B cell (primary cell): ENCODE data around the gene NUCKS1. TPM values are rescaled to one million over a fixed set of nuclear protein-coding genes. Genes with fewer than 3 reads are reported as not detected.
A peak's percentile ranks its signal among the peaks of the same experiment; 100 is the strongest.

Source experiments
- ATAC-seq: fragments of 200-7000 bp; cut with Tn5 transposase; one replicate; pipeline ENCODE4 v1.10.0; 2021; ENCODE audit warnings: low read depth, mild to moderate bottlenecking, moderate number of reproducible peaks, moderate library complexity
- CTCF ChIA-PET: fragments of 350-600 bp; sonication (Branson Sonifier 250); formaldehyde crosslinking; loops from one replicate; lab custom pipeline; 2021; ENCODE audit warnings: antibody characterized with exemption, inconsistent platforms; lab: Charles Lee
- POLR2A ChIA-PET: fragments of 350-600 bp; sonication (Branson Sonifier 250); formaldehyde crosslinking; loops from one replicate; lab custom pipeline; 2021; ENCODE audit warnings: antibody characterized with exemption; lab: Charles Lee
- DNase-seq: peaks from one replicate; pipeline ENCODE4 v3.0.0; 2013
- H2AFZ ChIP-seq: 2 replicates; pipeline ENCODE4 v1.6.1; 2012; ENCODE audit warnings: mild to moderate bottlenecking, low read depth, low read length; ENCODE audit not compliant: insufficient read depth, poor library complexity, severe bottlenecking
- H3K27ac ChIP-seq, 2 donors: 1 replicate in 1 of 2; 2 replicates in 1 of 2; pipeline ENCODE4 v1.5.1; 2012 to 2013; ENCODE audit warnings: low read length in 2 of 2, mild to moderate bottlenecking in 2 of 2, moderate library complexity in 1 of 2
- H3K27me3 ChIP-seq, 4 experiments: fragments of 200-600 bp in 1 of 4; sonication (generic) in 1 of 4; replicated peaks in 1 of 4; 1 replicate in 2 of 4; 2 replicates in 2 of 4; pipeline versions ENCODE4 v1.6.1 to v1.7.0; 2013 to 2016; ENCODE audit warnings: low read length in 3 of 4, mild to moderate bottlenecking in 2 of 4, mixed read lengths in 1 of 4, moderate library complexity in 1 of 4; ENCODE audit not compliant: insufficient read depth in 4 of 4, control insufficient read depth in 3 of 4; ENCODE audit errors: control extremely low read depth in 1 of 4
- H3K36me3 ChIP-seq, 2 experiments: replicated peaks in 1 of 2; 1 replicate in 1 of 2; 2 replicates in 1 of 2; pipeline versions ENCODE4 v1.6.1 to v1.7.1; 2013; ENCODE audit warnings: low read length in 1 of 2; ENCODE audit not compliant: insufficient read depth in 2 of 2, control insufficient read depth in 1 of 2; ENCODE audit errors: control extremely low read depth in 1 of 2, extremely low read depth in 1 of 2
- H3K4me1 ChIP-seq, 2 donors: fragments of 200-600 bp in 1 of 2; sonication (generic) in 1 of 2; 1 replicate in 1 of 2; 2 replicates in 1 of 2; pipeline versions ENCODE4 v1.5.1 to v1.6.1; 2013 to 2017; ENCODE audit warnings: low read length in 2 of 2; ENCODE audit not compliant: control insufficient read depth in 2 of 2, insufficient read depth in 2 of 2
- H3K4me2 ChIP-seq: replicated peaks from 2 replicates; pipeline ENCODE3; 2012; ENCODE audit warnings: mild to moderate bottlenecking, low read depth, low read length; ENCODE audit not compliant: poor library complexity, severe bottlenecking
- H3K4me3 ChIP-seq, 5 experiments: fragments of 200-600 bp in 1 of 5; sonication (generic) in 1 of 5; 1 replicate in 3 of 5; 2 replicates in 2 of 5; pipeline versions ENCODE4 v1.5.1 to v1.7.0; 2011 to 2016; ENCODE audit warnings: low read length in 4 of 5, mild to moderate bottlenecking in 4 of 5, low read depth in 2 of 5, control low read depth in 1 of 5, moderate library complexity in 1 of 5; ENCODE audit not compliant: insufficient read depth in 1 of 5; ENCODE audit errors: control extremely low read depth in 1 of 5, extremely low read depth in 1 of 5
- H3K79me2 ChIP-seq: fragments of 200-600 bp; sonication (generic); one replicate; pipeline ENCODE4 v1.6.0; 2016; ENCODE audit warnings: low read length; ENCODE audit not compliant: control insufficient read depth, insufficient read depth
- H3K9ac ChIP-seq: fragments of 200-600 bp; sonication (generic); 2 replicates; pipeline ENCODE4 v1.6.1; 2017; ENCODE audit warnings: mild to moderate bottlenecking, low read length, moderate library complexity
- H3K9me3 ChIP-seq, 3 donors: one replicate each; pipeline versions ENCODE4 v1.6.1 to v1.7.1; 2013; ENCODE audit warnings: low read length in 2 of 3; ENCODE audit not compliant: control insufficient read depth in 2 of 3, insufficient read depth in 1 of 3; ENCODE audit errors: control extremely low read depth in 1 of 3
- H4K20me1 ChIP-seq: 2 replicates; pipeline ENCODE4 v1.6.0; 2012; ENCODE audit warnings: mild to moderate bottlenecking, low read length; ENCODE audit not compliant: insufficient read depth, control insufficient read depth, poor library complexity, severe bottlenecking
- H3K27ac Mint-ChIP-seq: one replicate; pipeline ENCODE4 v1.8.0; 2021; ENCODE audit warnings: mixed read lengths
- H3K27me3 Mint-ChIP-seq: one replicate; pipeline ENCODE4 v1.8.0; 2021; ENCODE audit warnings: mixed read lengths
- H3K4me1 Mint-ChIP-seq: one replicate; pipeline ENCODE4 v1.8.0; 2021; ENCODE audit warnings: mixed read lengths
- H3K4me3 Mint-ChIP-seq: one replicate; pipeline ENCODE4 v1.8.0; 2021; ENCODE audit warnings: mixed read lengths
- H3K9me3 Mint-ChIP-seq: one replicate; pipeline ENCODE4 v1.8.0; 2022; ENCODE audit warnings: mixed read lengths; ENCODE audit not compliant: insufficient read depth
- EZH2 ChIP-seq: IDR thresholded peaks from 2 replicates; pipeline ENCODE4 v1.6.1; 2012; ENCODE audit warnings: borderline replicate concordance, low read depth, mild to moderate bottlenecking, moderate library complexity, low read length; ENCODE audit not compliant: insufficient read depth, poor library complexity, severe bottlenecking
- WGBS: methylation state at CpG from one replicate; pipeline ENCODE4 v1.1.5; 2013; ENCODE audit warnings: missing lambda C conversion rate; ENCODE audit not compliant: insufficient coverage; 5-methylcytosine and 5-hydroxymethylcytosine counted together
- intact Hi-C: fragments of 100-400 bp; cut with micrococcal nuclease; formaldehyde crosslinking; loops from one replicate; pipeline ENCODE4 v1.10.0; 2022
- polyA plus RNA-seq: library from polyadenylated mRNA; depleted of rRNA; stranded (reverse); fragments of >200 nt; gene quantifications from 2 replicates; pipeline ENCODE4 v1.2.3, GENCODE V29; 2012
- total RNA-seq, 2 donors: library from RNA; stranded (reverse); fragments of 120-200 nt in 1 of 2; gene quantifications; 1 replicate in 1 of 2; 2 replicates in 1 of 2; pipeline versions ENCODE4 v1.2.3 to v1.2.4, GENCODE V29; 2013 to 2022
- TF ChIP-seq, protein P1 (sequence below): fragments of 200-600 bp; IDR thresholded peaks from one replicate; pipeline ENCODE4 v1.8.0; 2022; ENCODE audit warnings: antibody characterized with exemption, mild to moderate bottlenecking

The NUCKS1 gene
- total and polyA plus RNA-seq, 2 donors (not counting 1 experiment from before 2014, with no cell fraction given): 6.5 to 90.1 TPM

DNA sequence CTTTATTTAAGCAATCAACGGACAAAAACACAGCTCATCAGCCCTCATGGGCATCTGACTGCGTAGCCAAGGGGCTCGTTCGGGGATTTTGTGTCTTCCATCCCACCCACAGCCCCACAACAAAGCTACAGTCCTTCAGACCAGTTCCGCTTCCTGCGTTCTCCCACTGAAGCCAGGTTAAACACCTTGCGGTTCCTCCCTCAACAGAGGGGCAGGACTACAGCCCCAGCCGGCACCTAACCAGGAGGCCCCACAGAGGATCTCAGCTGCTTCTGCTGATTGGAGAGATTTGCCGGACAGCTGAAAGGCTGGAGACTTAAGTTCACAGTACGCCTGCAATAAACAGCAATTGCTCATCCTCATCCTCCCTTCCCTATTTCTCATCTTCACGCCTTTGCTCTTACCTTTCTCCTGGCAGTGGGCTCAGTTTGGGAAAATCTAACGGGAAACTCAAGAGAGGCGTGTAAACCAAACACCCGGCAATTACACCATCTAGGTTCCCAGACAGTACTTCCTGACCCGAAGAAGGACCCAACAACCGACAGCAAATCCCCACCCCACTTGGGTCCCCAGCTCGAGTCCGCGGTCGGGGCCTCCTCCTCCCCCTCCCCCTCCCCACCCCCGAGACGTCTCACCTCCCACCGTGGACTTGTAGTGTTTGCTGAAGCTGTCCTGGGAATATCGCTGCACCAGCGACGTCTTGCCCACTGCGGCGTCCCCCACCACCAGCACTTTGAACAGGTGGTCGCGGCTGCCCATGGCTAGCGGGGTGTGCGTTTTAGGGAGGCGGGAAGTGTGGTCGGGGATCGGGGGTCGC is 24.4 kb upstream of the NUCKS1 start:
- Histone ChIP-seq H4K20me1 (no peaks in the 10 kb centered on the region), H3K27me3 (no peaks in the 10 kb centered on the region), H3K36me3 (peaks cover 3 to 29% of the 10 kb centered on the region in 2 experiments), H3K9ac (peak overlapping the region; percentile 96), H3K4me2 (peak overlapping the region; percentile 95), H3K79me2 (peaks cover 33% of the 10 kb centered on the region), H3K4me1 (peaks cover 44 to 48% of the 10 kb centered on the region in 2 donors), H2AFZ (peak overlapping the region; percentile 86), H3K4me3 (peak overlapping the region; percentile 73 to 89 (median 86)), H3K9me3 (peaks cover 0 to 6% (median 0%) of the 10 kb centered on the region in 3 donors), H3K27ac (peak overlapping the region; percentile 93 to 96)
- peak overlapping the region; percentile 99 for H3K27ac Mint-ChIP-seq
- ChIA-PET POLR2A (interaction anchor here (1.0 to 2.5 kb wide), 6 partner anchors 23 to 105 kb away, joined by 3 to 17 read pairs (median 5); partner anchors contain the start of genes NUCKS1 and PM20D1), CTCF (interaction anchor here (0.7 to 2.6 kb wide), 12 partner anchors 14 to 203 kb away, joined by 3 to 11 read pairs (median 4); partner anchors contain the start of gene PM20D1)
- intact Hi-C loops: loop anchor here (1.0 to 10.0 kb wide), 5 partner anchors 24 to 650 kb away; partner anchors contain the start of genes NUCKS1, PM20D1, RBBP5 and SLC41A1
- peaks cover 54% of the 10 kb centered on the region for H3K4me1 Mint-ChIP-seq
- no peak for TF ChIP-seq EZH2
- TF ChIP-seq, protein P1, sequence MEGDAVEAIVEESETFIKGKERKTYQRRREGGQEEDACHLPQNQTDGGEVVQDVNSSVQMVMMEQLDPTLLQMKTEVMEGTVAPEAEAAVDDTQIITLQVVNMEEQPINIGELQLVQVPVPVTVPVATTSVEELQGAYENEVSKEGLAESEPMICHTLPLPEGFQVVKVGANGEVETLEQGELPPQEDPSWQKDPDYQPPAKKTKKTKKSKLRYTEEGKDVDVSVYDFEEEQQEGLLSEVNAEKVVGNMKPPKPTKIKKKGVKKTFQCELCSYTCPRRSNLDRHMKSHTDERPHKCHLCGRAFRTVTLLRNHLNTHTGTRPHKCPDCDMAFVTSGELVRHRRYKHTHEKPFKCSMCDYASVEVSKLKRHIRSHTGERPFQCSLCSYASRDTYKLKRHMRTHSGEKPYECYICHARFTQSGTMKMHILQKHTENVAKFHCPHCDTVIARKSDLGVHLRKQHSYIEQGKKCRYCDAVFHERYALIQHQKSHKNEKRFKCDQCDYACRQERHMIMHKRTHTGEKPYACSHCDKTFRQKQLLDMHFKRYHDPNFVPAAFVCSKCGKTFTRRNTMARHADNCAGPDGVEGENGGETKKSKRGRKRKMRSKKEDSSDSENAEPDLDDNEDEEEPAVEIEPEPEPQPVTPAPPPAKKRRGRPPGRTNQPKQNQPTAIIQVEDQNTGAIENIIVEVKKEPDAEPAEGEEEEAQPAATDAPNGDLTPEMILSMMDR: no peak
- H3K9me3 Mint-ChIP-seq: no peaks in the 10 kb centered on the region
- peak overlapping the region; percentile 98 for H3K4me3 Mint-ChIP-seq
- no peaks in the 10 kb centered on the region for H3K27me3 Mint-ChIP-seq
- ATAC-seq (peak; percentile 4), DNase-seq (peak; percentile 58)
- WGBS: 16% methylated on average over 25 of the region's 36 CpGs
